Neutrophil (primary cell): ENCODE measurements around the gene TEX2.

Experiments
- H3K27ac ChIP-seq: fragments of 200-600 bp; sonication (generic); 2 replicates; pipeline ENCODE4 v1.5.1; 2016; ENCODE audit warnings: mild to moderate bottlenecking, moderate library complexity
- H3K27me3 ChIP-seq: fragments of 200-600 bp; sonication (generic); 2 replicates; pipeline ENCODE4 v1.6.0; 2016; ENCODE audit warnings: mild to moderate bottlenecking
- H3K36me3 ChIP-seq: fragments of 200-600 bp; sonication (generic); 2 replicates; pipeline ENCODE4 v1.5.1; 2017
- H3K4me1 ChIP-seq, 2 experiments: fragments of 200-600 bp in 1 of 2; sonication (generic) in 1 of 2; 1 replicate in 1 of 2; 2 replicates in 1 of 2; pipeline versions ENCODE4 v1.5.1 to v1.6.1; 2013 to 2016; ENCODE audit warnings: low read depth in 1 of 2, low read length in 1 of 2, mild to moderate bottlenecking in 1 of 2, moderate library complexity in 1 of 2; ENCODE audit not compliant: control insufficient read depth in 1 of 2, insufficient read depth in 1 of 2
- H3K4me3 ChIP-seq, 2 experiments: fragments of 200-600 bp in 1 of 2; sonication (generic) in 1 of 2; 1 replicate in 1 of 2; 2 replicates in 1 of 2; pipeline ENCODE4 v1.5.1; 2013 to 2016; ENCODE audit warnings: low read depth in 1 of 2, low read length in 1 of 2, mild to moderate bottlenecking in 1 of 2, moderate library complexity in 1 of 2
- H3K9me3 ChIP-seq: fragments of 200-600 bp; sonication (generic); 2 replicates; pipeline ENCODE4 v1.5.1; 2016
- TF ChIP-seq, protein P1 (sequence below): fragments of 200-600 bp; sonication (generic); IDR thresholded peaks from 2 replicates; pipeline ENCODE4 v1.5.1; 2016; ENCODE audit warnings: antibody characterized with exemption

TEX2 gene

GRCh38 chr17:64154717-64155116 is 108.3 kb downstream of the TEX2 start:
- Histone ChIP-seq H3K36me3 (peaks cover 64% of the 10 kb centered on the region), H3K27ac (no peak overlapping the region)

GRCh38 chr17:64154313-64154695 is 108.8 kb downstream of the TEX2 start:
- H3K9me3 ChIP-seq, result no peaks in the 10 kb centered on the region
- no peak overlapping the region for H3K4me3 ChIP-seq
- H3K27me3 ChIP-seq, result no peaks in the 10 kb centered on the region
- H3K4me1 ChIP-seq, result peaks cover 5 to 9% of the 10 kb centered on the region in 2 experiments
- H3K27ac ChIP-seq, result no peak overlapping the region
- H3K36me3 ChIP-seq, result peaks cover 61% of the 10 kb centered on the region
- TF ChIP-seq, protein P1, sequence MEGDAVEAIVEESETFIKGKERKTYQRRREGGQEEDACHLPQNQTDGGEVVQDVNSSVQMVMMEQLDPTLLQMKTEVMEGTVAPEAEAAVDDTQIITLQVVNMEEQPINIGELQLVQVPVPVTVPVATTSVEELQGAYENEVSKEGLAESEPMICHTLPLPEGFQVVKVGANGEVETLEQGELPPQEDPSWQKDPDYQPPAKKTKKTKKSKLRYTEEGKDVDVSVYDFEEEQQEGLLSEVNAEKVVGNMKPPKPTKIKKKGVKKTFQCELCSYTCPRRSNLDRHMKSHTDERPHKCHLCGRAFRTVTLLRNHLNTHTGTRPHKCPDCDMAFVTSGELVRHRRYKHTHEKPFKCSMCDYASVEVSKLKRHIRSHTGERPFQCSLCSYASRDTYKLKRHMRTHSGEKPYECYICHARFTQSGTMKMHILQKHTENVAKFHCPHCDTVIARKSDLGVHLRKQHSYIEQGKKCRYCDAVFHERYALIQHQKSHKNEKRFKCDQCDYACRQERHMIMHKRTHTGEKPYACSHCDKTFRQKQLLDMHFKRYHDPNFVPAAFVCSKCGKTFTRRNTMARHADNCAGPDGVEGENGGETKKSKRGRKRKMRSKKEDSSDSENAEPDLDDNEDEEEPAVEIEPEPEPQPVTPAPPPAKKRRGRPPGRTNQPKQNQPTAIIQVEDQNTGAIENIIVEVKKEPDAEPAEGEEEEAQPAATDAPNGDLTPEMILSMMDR, result no peak

More at GRCh38 chr17:64154717-64155116, 108.3 kb downstream of the TEX2 start:
- no peaks in the 10 kb centered on the region for H3K27me3 ChIP-seq
- H3K4me3 ChIP-seq, result no peak overlapping the region
- TF ChIP-seq, protein P1, result no peak
- H3K4me1 ChIP-seq, result peaks cover 5 to 9% of the 10 kb centered on the region in 2 experiments
- no peaks in the 10 kb centered on the region for H3K9me3 ChIP-seq

DNA sequence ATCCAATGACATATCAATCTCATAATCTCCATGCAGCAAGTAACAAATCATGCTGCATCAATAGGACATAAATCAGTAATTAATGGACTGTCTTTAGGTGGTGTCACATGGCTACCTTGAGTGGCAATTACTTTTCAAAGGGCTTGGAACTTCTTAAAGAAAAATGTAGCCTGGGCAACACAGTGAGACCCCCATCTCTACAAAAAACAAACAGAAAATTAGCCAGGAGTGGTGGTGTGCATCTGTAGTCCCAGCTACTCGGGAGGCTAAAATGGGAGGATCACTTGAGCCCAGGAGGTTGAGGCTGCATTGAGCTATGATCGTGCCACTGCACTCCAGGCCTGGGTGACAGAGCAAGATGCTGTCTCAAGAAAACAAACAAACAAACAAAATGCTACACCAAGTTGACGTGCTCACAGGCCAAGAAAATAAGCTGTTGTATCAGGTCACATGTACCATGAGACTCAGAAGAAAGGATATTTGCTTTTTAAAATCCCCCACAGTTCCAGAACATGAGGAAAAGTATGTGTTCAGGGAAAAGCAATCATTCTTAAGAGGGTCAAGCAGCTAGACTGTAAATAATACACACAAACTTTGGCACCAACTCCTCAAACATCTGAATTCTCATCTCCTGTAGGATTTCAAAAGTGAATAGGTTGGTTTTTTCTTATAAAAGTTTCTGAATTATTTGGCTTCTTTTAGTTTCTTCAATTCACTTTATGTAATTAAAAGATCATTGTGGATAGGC is 109.3 kb downstream of the TEX2 start:
- Histone ChIP-seq H3K36me3 (peaks cover 62% of the 10 kb centered on the region), H3K4me1 (peaks cover 5 to 9% of the 10 kb centered on the region in 2 experiments), H3K9me3 (no peaks in the 10 kb centered on the region), H3K27me3 (no peaks in the 10 kb centered on the region), H3K27ac (no peak overlapping the region), H3K4me3 (no peak overlapping the region)
- TF ChIP-seq, protein P1, result no peak

- H3K9me3 ChIP-seq, result no peaks in the 10 kb centered on the region
- no peak overlapping the region for H3K4me3 ChIP-seq
- TF ChIP-seq, protein P1, result no peak
- H3K27ac ChIP-seq, result no peak overlapping the region
- peaks cover 58% of the 10 kb centered on the region for H3K36me3 ChIP-seq
- H3K27me3 ChIP-seq, result no peaks in the 10 kb centered on the region
- peaks cover 5 to 9% of the 10 kb centered on the region in 2 experiments for H3K4me1 ChIP-seq
These were observed 110.5 kb downstream of the TEX2 start for GRCh38 chr17:64152428-64153125.

GRCh38 chr17:64151016-64151368 is 112.1 kb downstream of the TEX2 start:
- Histone ChIP-seq H3K36me3 (peaks cover 47% of the 10 kb centered on the region), H3K27ac (peak overlapping the region; percentile 58), H3K27me3 (no peaks in the 10 kb centered on the region), H3K9me3 (no peaks in the 10 kb centered on the region), H3K4me3 (no peak overlapping the region), H3K4me1 (peaks cover 18 to 21% of the 10 kb centered on the region in 2 experiments)
- TF ChIP-seq, protein P1, result no peak
